HG02623 (cell line): ENCODE data around the gene GPX2.

Experiments used
- ATAC-seq: cut with Tn5 transposase; IDR thresholded peaks from one replicate; pipeline ENCODE4 v1.9.1; 2021; ENCODE audit warnings: moderate library complexity; ENCODE audit not compliant: unreplicated experiment

Gene GPX2

GRCh38 chr14:64960762-64961276 is 18.3 kb upstream of the GPX2 start:
- ATAC-seq, result no peak

GRCh38 chr14:64958743-64959142 is 16.2 kb upstream of the GPX2 start:
- ATAC-seq, result no peak

- ATAC-seq, result no peak
These were observed 15.7 kb upstream of the GPX2 start for GRCh38 chr14:64958201-64958600.

GRCh38 chr14:64956697-64957406 is 14.3 kb upstream of the GPX2 start:
- ATAC-seq, result no peak

GRCh38 chr14:64955297-64955696 is 12.8 kb upstream of the GPX2 start:
- ATAC-seq, result no peak

GRCh38 chr14:64954491-64955240 is 12.1 kb upstream of the GPX2 start:
- no peak for ATAC-seq

- ATAC-seq, result no peak
These were observed 11.1 kb upstream of the GPX2 start for GRCh38 chr14:64953661-64954060.

GRCh38 chr14:64953310-64953654 is 10.7 kb upstream of the GPX2 start:
- no peak for ATAC-seq

- ATAC-seq, result peak; percentile 36
These were observed 10.2 kb upstream of the GPX2 start for GRCh38 chr14:64952598-64953309.

- ATAC-seq, result no peak
These were observed 9.2 kb upstream of the GPX2 start for GRCh38 chr14:64951724-64952123.

- ATAC-seq, result no peak
These were observed 8.7 kb upstream of the GPX2 start for GRCh38 chr14:64951291-64951690.

- no peak for ATAC-seq
These were observed 8.3 kb upstream of the GPX2 start for GRCh38 chr14:64950889-64951288.

- no peak for ATAC-seq
These were observed 6.2 kb upstream of the GPX2 start for GRCh38 chr14:64948612-64949210.

GRCh38 chr14:64947710-64948611 is 5.4 kb upstream of the GPX2 start:
- no peak for ATAC-seq

- ATAC-seq, result no peak
These were observed 3.9 kb upstream of the GPX2 start for GRCh38 chr14:64946310-64947045.

GRCh38 chr14:64945431-64946178 is 3.1 kb upstream of the GPX2 start:
- ATAC-seq, result no peak

GRCh38 chr14:64944861-64945260 is 2.3 kb upstream of the GPX2 start:
- ATAC-seq, result no peak

- ATAC-seq, result no peak
These were observed 1.5 kb upstream of the GPX2 start for GRCh38 chr14:64944041-64944440.

- ATAC-seq, result no peak
These were observed 1.0 kb upstream of the GPX2 start for GRCh38 chr14:64943556-64943955.
